Measurements from ENCODE around the gene FLCN. TPM values are rescaled to one million over a fixed set of nuclear protein-coding genes. Genes with fewer than 3 reads are reported as not detected.

FLCN gene
- total RNA-seq, 4 donors from 2014 or later, result 28.4 to 143 (median 49.2) TPM

GRCh38 chr17:17221329-17221728 is 15.6 kb downstream of the FLCN start:
- no peaks in the 10 kb centered on the region for H3K9me3 ChIP-seq
- H3K36me3 ChIP-seq, result peaks cover 100% of the 10 kb centered on the region
- no peak overlapping the region for H3K4me3 ChIP-seq
- TF ChIP-seq CTCF (IDR thresholded peaks at IDR 0.05) (no peak), POLR2AphosphoS5 (IDR thresholded peaks at IDR 0.05) (no peak), POLR2A (IDR thresholded peaks at IDR 0.05) (no peak), EP300 (IDR thresholded peaks at IDR 0.05) (no peak)
- no peaks in the 10 kb centered on the region for H3K27me3 ChIP-seq
- WGBS, result 90% methylated on average over 22 of the region's 22 CpGs
- no peak for DNase-seq (ENCODE audit: low spot score in 2 of 2)
- no peaks in the 10 kb centered on the region for H3K4me1 ChIP-seq
- no peak overlapping the region for H3K27ac ChIP-seq

- no peaks in the 10 kb centered on the region for H3K27me3 ChIP-seq
- no peak overlapping the region for H3K4me3 ChIP-seq
- 88% methylated on average over 8 of the region's 8 CpGs for WGBS
- no peaks in the 10 kb centered on the region for H3K9me3 ChIP-seq
- peaks cover 100% of the 10 kb centered on the region for H3K36me3 ChIP-seq
- no peaks in the 10 kb centered on the region for H3K4me1 ChIP-seq
- no peak overlapping the region for H3K27ac ChIP-seq
- DNase-seq (ENCODE audit: low spot score in 2 of 2), result no peak
- no peak for TF ChIP-seq CTCF (IDR thresholded peaks at IDR 0.05)
- TF ChIP-seq POLR2A (IDR thresholded peaks at IDR 0.05), result no peak
- TF ChIP-seq EP300 (IDR thresholded peaks at IDR 0.05), result no peak
- no peak for TF ChIP-seq POLR2AphosphoS5 (IDR thresholded peaks at IDR 0.05)
Measured at GRCh38 chr17:17220529-17220928, 16.4 kb downstream of the FLCN start.

- no peak for TF ChIP-seq POLR2AphosphoS5 (IDR thresholded peaks at IDR 0.05)
- no peak for TF ChIP-seq EP300 (IDR thresholded peaks at IDR 0.05)
- TF ChIP-seq CTCF (IDR thresholded peaks at IDR 0.05), result no peak
- TF ChIP-seq POLR2A (IDR thresholded peaks at IDR 0.05), result no peak
- no peaks in the 10 kb centered on the region for H3K27me3 ChIP-seq
- H3K36me3 ChIP-seq, result peaks cover 100% of the 10 kb centered on the region
- no peaks in the 10 kb centered on the region for H3K4me1 ChIP-seq
- no peaks in the 10 kb centered on the region for H3K9me3 ChIP-seq
- H3K27ac ChIP-seq, result no peak overlapping the region
- WGBS, result 78% methylated on average over 3 of the region's 3 CpGs
- DNase-seq (ENCODE audit: low spot score in 2 of 2), result no peak
- no peak overlapping the region for H3K4me3 ChIP-seq
Measured at GRCh38 chr17:17217995-17218394, 19.0 kb downstream of the FLCN start.

GRCh38 chr17:17216776-17217175 is 20.2 kb downstream of the FLCN start:
- Histone ChIP-seq H3K27me3 (no peaks in the 10 kb centered on the region), H3K4me1 (no peaks in the 10 kb centered on the region), H3K9me3 (no peaks in the 10 kb centered on the region), H3K27ac (no peak overlapping the region), H3K4me3 (no peak overlapping the region), H3K36me3 (peaks cover 98% of the 10 kb centered on the region)
- 82% methylated on average over 16 of the region's 16 CpGs for WGBS
- no peak for DNase-seq (ENCODE audit: low spot score in 2 of 2)
- no peak for TF ChIP-seq POLR2A (IDR thresholded peaks at IDR 0.05)
- TF ChIP-seq POLR2AphosphoS5 (IDR thresholded peaks at IDR 0.05), result no peak
- no peak for TF ChIP-seq EP300 (IDR thresholded peaks at IDR 0.05)
- no peak for TF ChIP-seq CTCF (IDR thresholded peaks at IDR 0.05)

GRCh38 chr17:17216236-17216635 is 20.7 kb downstream of the FLCN start:
- Histone ChIP-seq H3K4me1 (no peaks in the 10 kb centered on the region), H3K4me3 (no peak overlapping the region), H3K27ac (no peak overlapping the region), H3K27me3 (no peaks in the 10 kb centered on the region), H3K9me3 (no peaks in the 10 kb centered on the region), H3K36me3 (peaks cover 98% of the 10 kb centered on the region)
- TF ChIP-seq POLR2AphosphoS5 (IDR thresholded peaks at IDR 0.05), result no peak
- TF ChIP-seq EP300 (IDR thresholded peaks at IDR 0.05), result no peak
- TF ChIP-seq POLR2A (IDR thresholded peaks at IDR 0.05), result no peak
- no peak for TF ChIP-seq CTCF (IDR thresholded peaks at IDR 0.05)
- no CpG with 5 or more reads among the region's 17 CpGs for WGBS
- DNase-seq (ENCODE audit: low spot score in 2 of 2), result no peak

All from suprapubic skin (tissue), 4 donors.